Keratinocyte (primary cell): ENCODE results near the gene C20orf144. TPM values are rescaled to one million over a fixed set of nuclear protein-coding genes. Genes with fewer than 3 reads are reported as not detected.

Source experiments
- DNase-seq: peaks from one replicate; pipeline ENCODE4 v3.0.0-alpha.2; 2011; ENCODE audit warnings: low read depth, missing footprints, low spot score
- FAIRE-seq: peaks from 2 replicates; lab custom pipeline; 2011; peaks lifted over from hg19 to GRCh38; lab: Jason Lieb, UNC
- H2AFZ ChIP-seq: 2 replicates; pipeline ENCODE4 v1.6.0; 2012; ENCODE audit warnings: low read length, control low read depth, inconsistent platforms; ENCODE audit not compliant: control insufficient read depth
- H3K27ac ChIP-seq: 2 replicates; pipeline ENCODE4 v1.5.1; 2011; ENCODE audit warnings: low read length; ENCODE audit not compliant: control insufficient read depth, insufficient read depth
- H3K27me3 ChIP-seq: 3 replicates; pipeline ENCODE4 v1.6.0; 2011; ENCODE audit warnings: low read length; ENCODE audit not compliant: control insufficient read depth, insufficient read depth; ENCODE audit errors: extremely low read depth
- H3K36me3 ChIP-seq, 2 experiments: 2 replicates in 1 of 2; 3 replicates in 1 of 2; pipeline ENCODE4 v1.5.1; 2011; ENCODE audit warnings: low read length in 2 of 2, mild to moderate bottlenecking in 1 of 2; ENCODE audit not compliant: control insufficient read depth in 2 of 2, insufficient read depth in 2 of 2; ENCODE audit errors: extremely low read depth in 1 of 2
- H3K4me1 ChIP-seq: 3 replicates; pipeline ENCODE4 v1.5.1; 2011; ENCODE audit warnings: low read length; ENCODE audit not compliant: control insufficient read depth, insufficient read depth; ENCODE audit errors: extremely low read depth
- H3K4me2 ChIP-seq: 3 replicates; pipeline ENCODE4 v1.6.0; 2011; ENCODE audit warnings: low read depth, low read length; ENCODE audit not compliant: control insufficient read depth, insufficient read depth; ENCODE audit errors: extremely low read depth
- H3K4me3 ChIP-seq, 3 experiments: fragments of 200-600 bp in 1 of 3; sonication (generic) in 1 of 3; 2 replicates in 2 of 3; 3 replicates in 1 of 3; pipeline ENCODE4 v1.5.1; 2011 to 2016; ENCODE audit warnings: low read length in 3 of 3, mild to moderate bottlenecking in 3 of 3, control low read depth in 2 of 3, inconsistent platforms in 1 of 3, low read depth in 1 of 3, mixed read lengths in 1 of 3, mixed run types in 1 of 3, moderate library complexity in 1 of 3; ENCODE audit not compliant: control insufficient read depth in 2 of 3, insufficient read depth in 2 of 3; ENCODE audit errors: extremely low read depth in 1 of 3
- H3K79me2 ChIP-seq: 2 replicates; pipeline ENCODE4 v1.6.0; 2012; ENCODE audit warnings: low read length; ENCODE audit not compliant: control insufficient read depth, insufficient read depth
- H3K9ac ChIP-seq: 3 replicates; pipeline ENCODE4 v1.6.0; 2011; ENCODE audit warnings: low read length; ENCODE audit not compliant: control insufficient read depth, insufficient read depth; ENCODE audit errors: extremely low read depth
- H3K9me1 ChIP-seq: 3 replicates; pipeline ENCODE4 v1.6.0; 2011; ENCODE audit warnings: low read length; ENCODE audit not compliant: control insufficient read depth, insufficient read depth; ENCODE audit errors: extremely low read depth
- H3K9me3 ChIP-seq: 2 replicates; pipeline ENCODE4 v1.5.1; 2012; ENCODE audit warnings: low read depth, low read length; ENCODE audit not compliant: control insufficient read depth
- H4K20me1 ChIP-seq: 3 replicates; pipeline ENCODE4 v1.6.0; 2011; ENCODE audit warnings: low read length; ENCODE audit not compliant: control insufficient read depth, insufficient read depth; ENCODE audit errors: extremely low read depth
- CTCF ChIP-seq, 3 experiments: IDR thresholded peaks in 1 of 3; conservative IDR thresholded peaks in 1 of 3; optimal IDR thresholded peaks in 1 of 3; 2 replicates in 2 of 3; 3 replicates in 1 of 3; pipeline versions ENCODE3 to v1.5.1; 2011; ENCODE audit warnings: low read length in 3 of 3, mild to moderate bottlenecking in 3 of 3, moderate library complexity in 2 of 3, control low read depth in 1 of 3, inconsistent platforms in 1 of 3; ENCODE audit not compliant: insufficient read depth in 2 of 3; ENCODE audit errors: extremely low read depth in 1 of 3
- EZH2 ChIP-seq: IDR thresholded peaks from one replicate; pipeline ENCODE4 v1.6.1; 2012; ENCODE audit warnings: inconsistent platforms, mild to moderate bottlenecking, low read length, moderate library complexity
- dilution Hi-C: fragments of 300-500 bp; cut with MboI; formaldehyde crosslinking; loops from one replicate; pipeline ENCODE4 v1.7.0; 2020; ENCODE audit warnings: low sequenced_read_pairs; ENCODE audit not compliant: extremely low pct_ligation_motif_present
- polyA plus RNA-seq, 5 experiments: library from polyadenylated mRNA; depleted of rRNA in 3 of 5; stranded (reverse) in 3 of 5; stranded (forward) in 1 of 5; unstranded in 1 of 5; fragments of >200 nt; gene quantifications; 1 replicate in 1 of 5; 2 replicates in 3 of 5; 3 replicates in 1 of 5; pipeline versions ENCODE4 v1.2.1 to v1.2.3, GENCODE V29; 2011 to 2012; ENCODE audit warnings: missing spikeins in 2 of 5, low read depth in 1 of 5, low replicate concordance in 1 of 5

The C20orf144 gene
- polyA plus RNA-seq, 1 donor (not counting 4 experiments of a cell fraction or from before 2014, with no cell fraction given): 0.03 TPM

GRCh38 chr20:33676121-33676520 lies 14.0 kb downstream of the C20orf144 start:
- H3K4me1 ChIP-seq: peaks cover 2% of the 10 kb centered on the region
- no peak overlapping the region for H2AFZ ChIP-seq
- no peak overlapping the region for H3K4me3 ChIP-seq
- no peak for TF ChIP-seq EZH2
- no peak for TF ChIP-seq CTCF (optimal IDR thresholded peaks at IDR 0.05 in 1 of 3, IDR thresholded peaks at IDR 0.05 in 1 of 3, conservative IDR thresholded peaks at IDR 0.05 in 1 of 3; ENCODE audit: extremely low read depth in 1 of 3, insufficient read depth in 2 of 3, low read length in 3 of 3)
- H4K20me1 ChIP-seq: no peaks in the 10 kb centered on the region
- H3K27ac ChIP-seq: no peak overlapping the region
- H3K36me3 ChIP-seq: no peaks in the 10 kb centered on the region
- H3K9me1 ChIP-seq: no peaks in the 10 kb centered on the region
- dilution Hi-C loops: no loop called here
- H3K4me2 ChIP-seq: no peak overlapping the region
- DNase-seq (no peak), FAIRE-seq (no peak)
- H3K9ac ChIP-seq: no peak overlapping the region
- no peaks in the 10 kb centered on the region for H3K79me2 ChIP-seq
- H3K9me3 ChIP-seq: no peaks in the 10 kb centered on the region
- no peaks in the 10 kb centered on the region for H3K27me3 ChIP-seq

- Histone ChIP-seq H3K27me3 (no peaks in the 10 kb centered on the region), H3K9me3 (no peaks in the 10 kb centered on the region), H3K27ac (no peak overlapping the region), H2AFZ (no peak overlapping the region), H3K4me2 (no peak overlapping the region), H3K36me3 (no peaks in the 10 kb centered on the region), H3K9me1 (no peaks in the 10 kb centered on the region), H3K4me1 (peaks cover 2% of the 10 kb centered on the region), H4K20me1 (no peaks in the 10 kb centered on the region), H3K4me3 (no peak overlapping the region), H3K9ac (no peak overlapping the region), H3K79me2 (no peaks in the 10 kb centered on the region)
- dilution Hi-C loops: no loop called here
- FAIRE-seq (no peak), DNase-seq (no peak)
- TF ChIP-seq CTCF (optimal IDR thresholded peaks at IDR 0.05 in 1 of 3, IDR thresholded peaks at IDR 0.05 in 1 of 3, conservative IDR thresholded peaks at IDR 0.05 in 1 of 3; ENCODE audit: extremely low read depth in 1 of 3, insufficient read depth in 2 of 3, low read length in 3 of 3): no peak
- no peak for TF ChIP-seq EZH2
These were observed 14.8 kb downstream of the C20orf144 start for GRCh38 chr20:33676652-33677645.
